HepG2 (cell line): ENCODE data around the gene CAPN9. TPM values are rescaled to one million over a fixed set of nuclear protein-coding genes. Genes with fewer than 3 reads are reported as not detected.

ENCODE experiments used
- ATAD3A ChIP-seq: sonication (generic); formaldehyde crosslinking; IDR thresholded peaks from 2 replicates; pipeline ENCODE4 v1.4.0; 2020; ENCODE audit warnings: missing genetic modification reagents
- CBX2 ChIP-seq, 2 experiments: fragments of 200-600 bp in 1 of 2; sonication (generic); formaldehyde crosslinking in 1 of 2; IDR thresholded peaks; 2 replicates each; pipeline versions ENCODE4 v1.7.0 to v1.8.1; 2018 to 2022; ENCODE audit warnings: low read depth in 2 of 2, low read length in 1 of 2, mild to moderate bottlenecking in 1 of 2, missing genetic modification reagents in 1 of 2
- GLI4 ChIP-seq: sonication (generic); formaldehyde crosslinking; IDR thresholded peaks from 2 replicates; pipeline ENCODE4 v1.5.1; 2020; ENCODE audit warnings: missing genetic modification reagents, mild to moderate bottlenecking, moderate library complexity, borderline replicate concordance
- KLF9 ChIP-seq: IDR thresholded peaks from 2 replicates; pipeline ENCODE4 v1.6.1; 2016; ENCODE audit warnings: low read depth
- MAFG ChIP-seq: sonication (generic); formaldehyde crosslinking; IDR thresholded peaks from 2 replicates; pipeline ENCODE4 v1.5.1; 2020; ENCODE audit warnings: mild to moderate bottlenecking, missing genetic modification reagents
- MLLT10 ChIP-seq: sonication (generic); formaldehyde crosslinking; IDR thresholded peaks from 2 replicates; pipeline ENCODE4 v1.4.0; 2020; ENCODE audit warnings: missing genetic modification reagents
- MYC ChIP-seq: sonication (generic); formaldehyde crosslinking; IDR thresholded peaks from 2 replicates; pipeline ENCODE4 v1.9.0; 2021; ENCODE audit warnings: missing genetic modification reagents, borderline replicate concordance
- PAX8 ChIP-seq: sonication (generic); formaldehyde crosslinking; IDR thresholded peaks from 2 replicates; pipeline ENCODE4 v1.8.0; 2022; ENCODE audit warnings: mild to moderate bottlenecking, missing genetic modification reagents, borderline replicate concordance
- RNF2 ChIP-seq: fragments of 450-650 bp; conservative IDR thresholded peaks from 2 replicates; pipeline ENCODE4 v1.6.1; 2016; ENCODE audit warnings: low read depth
- SAFB2 ChIP-seq: sonication (generic); formaldehyde crosslinking; IDR thresholded peaks from 2 replicates; pipeline ENCODE4 v1.5.1; 2020; ENCODE audit warnings: missing genetic modification reagents, low read depth, mild to moderate bottlenecking, borderline replicate concordance
- TBX2 ChIP-seq: sonication (generic); formaldehyde crosslinking; IDR thresholded peaks from 2 replicates; pipeline ENCODE4 v1.5.0; 2020; ENCODE audit warnings: missing genetic modification reagents, mild to moderate bottlenecking, borderline replicate concordance
- ZBTB7B ChIP-seq: sonication (generic); formaldehyde crosslinking; IDR thresholded peaks from 2 replicates; pipeline ENCODE4 v1.4.0; 2020; ENCODE audit warnings: missing genetic modification reagents
- ZNF138 ChIP-seq: sonication (generic); formaldehyde crosslinking; IDR thresholded peaks from 2 replicates; pipeline ENCODE4 v1.5.0; 2020; ENCODE audit warnings: mild to moderate bottlenecking, low read depth, missing genetic modification reagents
- ZNF160 ChIP-seq: sonication (generic); formaldehyde crosslinking; IDR thresholded peaks from 2 replicates; pipeline ENCODE4 v1.8.0; 2022; ENCODE audit warnings: mild to moderate bottlenecking, inconsistent platforms, missing genetic modification reagents
- ZSCAN12 ChIP-seq: sonication (generic); formaldehyde crosslinking; IDR thresholded peaks from 2 replicates; pipeline ENCODE4 v1.9.0; 2021; ENCODE audit warnings: mild to moderate bottlenecking, missing genetic modification reagents
- polyA plus RNA-seq, 8 experiments: library from polyadenylated mRNA; depleted of rRNA in 3 of 8; stranded (reverse) in 7 of 8; unstranded in 1 of 8; fragments of >200 nt; fragmentation: Illumina TruSeq in 4 of 8; extraction: Trizol in 4 of 8; gene quantifications; 2 replicates each; pipeline versions ENCODE4 v1.2.1 to v1.2.3, GENCODE V29; 2011 to 2016; ENCODE audit warnings: low read depth in 4 of 8, missing spikeins in 1 of 8, mixed read lengths in 1 of 8; ENCODE audit not compliant: insufficient read depth in 1 of 8
- total RNA-seq, 5 experiments: library from RNA; depleted of rRNA; stranded (reverse); fragments of >200 nt; fragmentation: Illumina TruSeq; extraction: Trizol; gene quantifications; 2 replicates each; pipeline ENCODE4 v1.2.3, GENCODE V29; 2016; ENCODE audit warnings: low read depth in 1 of 5
- TF ChIP-seq, protein P1 (sequence below): sonication (generic); formaldehyde crosslinking; IDR thresholded peaks from 2 replicates; pipeline ENCODE4 v1.4.0; 2020; ENCODE audit warnings: mild to moderate bottlenecking, missing genetic modification reagents
- TF ChIP-seq, protein P2 (sequence below): sonication (generic); formaldehyde crosslinking; IDR thresholded peaks from 2 replicates; pipeline ENCODE4 v1.5.1; 2020; ENCODE audit warnings: missing genetic modification reagents, mild to moderate bottlenecking, borderline replicate concordance
- TF ChIP-seq, protein P3 (sequence below): sonication (generic); formaldehyde crosslinking; IDR thresholded peaks from 2 replicates; pipeline ENCODE4 v1.8.1; 2023; ENCODE audit warnings: mild to moderate bottlenecking, missing genetic modification reagents
- TF ChIP-seq, protein P4 (sequence below): IDR thresholded peaks from 2 replicates; pipeline ENCODE4 v1.6.1; 2016
- TF ChIP-seq, protein P5 (sequence below): IDR thresholded peaks from 2 replicates; pipeline ENCODE4 v1.6.1; 2016; ENCODE audit warnings: missing compliant biosample characterization, missing genetic modification reagents, borderline replicate concordance
- TF ChIP-seq, protein P6 (sequence below): sonication (generic); formaldehyde crosslinking; IDR thresholded peaks from 2 replicates; pipeline ENCODE4 v1.9.0; 2021; ENCODE audit warnings: missing genetic modification reagents, mild to moderate bottlenecking, borderline replicate concordance

Gene CAPN9
- total and polyA plus RNA-seq, 2 of the 13 experiments (the other 11 are each of a cell fraction or from before 2014, with no cell fraction given) = 0.04 to 0.31 TPM

DNA sequence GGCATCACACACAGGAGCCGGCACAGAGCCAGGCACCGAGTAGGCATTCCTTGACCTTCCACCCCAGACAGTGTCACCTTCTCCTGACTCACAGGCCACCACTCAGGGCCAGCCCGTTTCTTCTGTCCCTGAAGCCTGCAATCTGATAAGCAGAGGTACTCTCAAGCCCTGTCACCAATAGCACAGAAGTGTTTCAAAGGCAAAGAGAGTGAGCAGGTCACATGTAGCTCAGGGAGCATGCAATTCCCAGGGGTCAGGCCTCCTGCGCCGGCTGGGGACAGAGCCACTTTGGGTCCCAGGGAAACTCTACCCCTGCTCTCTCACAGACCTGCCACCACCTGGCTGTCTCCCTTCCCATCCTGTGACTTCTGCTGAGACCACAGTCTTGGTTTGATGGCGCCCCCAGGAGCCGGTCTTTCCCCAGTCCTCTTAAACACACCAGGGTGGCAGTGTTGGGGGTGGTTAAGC lies 13.2 kb downstream of the CAPN9 start (continued):
- TF ChIP-seq PAX8 (CRISPR knock-in tag) = no peak
- no peak for TF ChIP-seq SAFB2 (CRISPR knock-in tag)
- no peak for TF ChIP-seq ZNF138 (CRISPR knock-in tag)
- TF ChIP-seq MLLT10 (CRISPR knock-in tag) = no peak
- TF ChIP-seq ZSCAN12 (CRISPR knock-in tag) = 0 out of 2 replicates have a peak, but pooled peaks have one; percentile 67
- TF ChIP-seq CBX2 (IDR thresholded peaks at IDR 0.05; ENCODE audit: low read depth, low read length) = no peak
- no peak for TF ChIP-seq CBX2 (CRISPR knock-in tag; IDR thresholded peaks at IDR 0.05; ENCODE audit: low read depth)
- no peak for TF ChIP-seq MAFG (CRISPR knock-in tag)
- TF ChIP-seq, protein P1, sequence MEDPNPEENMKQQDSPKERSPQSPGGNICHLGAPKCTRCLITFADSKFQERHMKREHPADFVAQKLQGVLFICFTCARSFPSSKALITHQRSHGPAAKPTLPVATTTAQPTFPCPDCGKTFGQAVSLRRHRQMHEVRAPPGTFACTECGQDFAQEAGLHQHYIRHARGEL = no peak
- no peak for TF ChIP-seq GLI4
- TF ChIP-seq, protein P2, sequence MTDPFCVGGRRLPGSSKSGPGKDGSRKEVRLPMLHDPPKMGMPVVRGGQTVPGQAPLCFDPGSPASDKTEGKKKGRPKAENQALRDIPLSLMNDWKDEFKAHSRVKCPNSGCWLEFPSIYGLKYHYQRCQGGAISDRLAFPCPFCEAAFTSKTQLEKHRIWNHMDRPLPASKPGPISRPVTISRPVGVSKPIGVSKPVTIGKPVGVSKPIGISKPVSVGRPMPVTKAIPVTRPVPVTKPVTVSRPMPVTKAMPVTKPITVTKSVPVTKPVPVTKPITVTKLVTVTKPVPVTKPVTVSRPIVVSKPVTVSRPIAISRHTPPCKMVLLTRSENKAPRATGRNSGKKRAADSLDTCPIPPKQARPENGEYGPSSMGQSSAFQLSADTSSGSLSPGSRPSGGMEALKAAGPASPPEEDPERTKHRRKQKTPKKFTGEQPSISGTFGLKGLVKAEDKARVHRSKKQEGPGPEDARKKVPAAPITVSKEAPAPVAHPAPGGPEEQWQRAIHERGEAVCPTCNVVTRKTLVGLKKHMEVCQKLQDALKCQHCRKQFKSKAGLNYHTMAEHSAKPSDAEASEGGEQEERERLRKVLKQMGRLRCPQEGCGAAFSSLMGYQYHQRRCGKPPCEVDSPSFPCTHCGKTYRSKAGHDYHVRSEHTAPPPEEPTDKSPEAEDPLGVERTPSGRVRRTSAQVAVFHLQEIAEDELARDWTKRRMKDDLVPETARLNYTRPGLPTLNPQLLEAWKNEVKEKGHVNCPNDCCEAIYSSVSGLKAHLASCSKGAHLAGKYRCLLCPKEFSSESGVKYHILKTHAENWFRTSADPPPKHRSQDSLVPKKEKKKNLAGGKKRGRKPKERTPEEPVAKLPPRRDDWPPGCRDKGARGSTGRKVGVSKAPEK = 0 out of 2 replicates have a peak, but pooled peaks have one; percentile 63
- no peak for TF ChIP-seq RNF2
- TF ChIP-seq, protein P3, sequence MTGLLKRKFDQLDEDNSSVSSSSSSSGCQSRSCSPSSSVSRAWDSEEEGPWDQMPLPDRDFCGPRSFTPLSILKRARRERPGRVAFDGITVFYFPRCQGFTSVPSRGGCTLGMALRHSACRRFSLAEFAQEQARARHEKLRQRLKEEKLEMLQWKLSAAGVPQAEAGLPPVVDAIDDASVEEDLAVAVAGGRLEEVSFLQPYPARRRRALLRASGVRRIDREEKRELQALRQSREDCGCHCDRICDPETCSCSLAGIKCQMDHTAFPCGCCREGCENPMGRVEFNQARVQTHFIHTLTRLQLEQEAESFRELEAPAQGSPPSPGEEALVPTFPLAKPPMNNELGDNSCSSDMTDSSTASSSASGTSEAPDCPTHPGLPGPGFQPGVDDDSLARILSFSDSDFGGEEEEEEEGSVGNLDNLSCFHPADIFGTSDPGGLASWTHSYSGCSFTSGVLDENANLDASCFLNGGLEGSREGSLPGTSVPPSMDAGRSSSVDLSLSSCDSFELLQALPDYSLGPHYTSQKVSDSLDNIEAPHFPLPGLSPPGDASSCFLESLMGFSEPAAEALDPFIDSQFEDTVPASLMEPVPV (CRISPR knock-in tag) = no peak
- TF ChIP-seq, protein P4, sequence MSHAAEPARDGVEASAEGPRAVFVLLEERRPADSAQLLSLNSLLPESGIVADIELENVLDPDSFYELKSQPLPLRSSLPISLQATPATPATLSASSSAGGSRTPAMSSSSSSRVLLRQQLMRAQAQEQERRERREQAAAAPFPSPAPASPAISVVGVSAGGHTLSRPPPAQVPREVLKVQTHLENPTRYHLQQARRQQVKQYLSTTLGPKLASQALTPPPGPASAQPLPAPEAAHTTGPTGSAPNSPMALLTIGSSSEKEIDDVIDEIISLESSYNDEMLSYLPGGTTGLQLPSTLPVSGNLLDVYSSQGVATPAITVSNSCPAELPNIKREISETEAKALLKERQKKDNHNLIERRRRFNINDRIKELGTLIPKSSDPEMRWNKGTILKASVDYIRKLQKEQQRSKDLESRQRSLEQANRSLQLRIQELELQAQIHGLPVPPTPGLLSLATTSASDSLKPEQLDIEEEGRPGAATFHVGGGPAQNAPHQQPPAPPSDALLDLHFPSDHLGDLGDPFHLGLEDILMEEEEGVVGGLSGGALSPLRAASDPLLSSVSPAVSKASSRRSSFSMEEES (CRISPR knock-in tag) = peak; percentile 31; the same call in 1 of the 2 replicates
- TF ChIP-seq KLF9 (CRISPR knock-in tag) = no peak
- TF ChIP-seq, protein P5, sequence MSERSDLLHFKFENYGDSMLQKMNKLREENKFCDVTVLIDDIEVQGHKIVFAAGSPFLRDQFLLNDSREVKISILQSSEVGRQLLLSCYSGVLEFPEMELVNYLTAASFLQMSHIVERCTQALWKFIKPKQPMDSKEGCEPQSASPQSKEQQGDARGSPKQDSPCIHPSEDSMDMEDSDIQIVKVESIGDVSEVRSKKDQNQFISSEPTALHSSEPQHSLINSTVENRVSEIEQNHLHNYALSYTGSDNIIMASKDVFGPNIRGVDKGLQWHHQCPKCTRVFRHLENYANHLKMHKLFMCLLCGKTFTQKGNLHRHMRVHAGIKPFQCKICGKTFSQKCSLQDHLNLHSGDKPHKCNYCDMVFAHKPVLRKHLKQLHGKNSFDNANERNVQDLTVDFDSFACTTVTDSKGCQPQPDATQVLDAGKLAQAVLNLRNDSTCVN (CRISPR knock-in tag) = no peak
- TF ChIP-seq ZNF160 (CRISPR knock-in tag) = no peak
- no peak for TF ChIP-seq TBX2 (CRISPR knock-in tag)
- TF ChIP-seq, protein P6, sequence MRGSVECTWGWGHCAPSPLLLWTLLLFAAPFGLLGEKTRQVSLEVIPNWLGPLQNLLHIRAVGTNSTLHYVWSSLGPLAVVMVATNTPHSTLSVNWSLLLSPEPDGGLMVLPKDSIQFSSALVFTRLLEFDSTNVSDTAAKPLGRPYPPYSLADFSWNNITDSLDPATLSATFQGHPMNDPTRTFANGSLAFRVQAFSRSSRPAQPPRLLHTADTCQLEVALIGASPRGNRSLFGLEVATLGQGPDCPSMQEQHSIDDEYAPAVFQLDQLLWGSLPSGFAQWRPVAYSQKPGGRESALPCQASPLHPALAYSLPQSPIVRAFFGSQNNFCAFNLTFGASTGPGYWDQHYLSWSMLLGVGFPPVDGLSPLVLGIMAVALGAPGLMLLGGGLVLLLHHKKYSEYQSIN (CRISPR knock-in tag) = no peak
- no peak for TF ChIP-seq ZBTB7B (CRISPR knock-in tag)
- TF ChIP-seq ATAD3A = no peak
- TF ChIP-seq MYC (CRISPR knock-in tag) = peak; percentile 38; the same call in 1 of the 2 replicates
